Activated B cell treated with CpG ODN at 0.5 μM for 24 hours (primary cell): ENCODE data around the gene DNAH7. TPM values are rescaled to one million over a fixed set of nuclear protein-coding genes. Genes with fewer than 3 reads are reported as not detected.
"Not testable (repeated sequence)": the region's sequence is repeated elsewhere in the genome, so short reads cannot be mapped to it uniquely, and the experiment has no call there.

Experiments
- ATAC-seq: fragments of 200-7000 bp; cut with Tn5 transposase; one replicate; pipeline ENCODE4 v1.10.0; 2021; ENCODE audit warnings: low read depth, mild to moderate bottlenecking, moderate library complexity
- CTCF ChIA-PET: fragments of 350-600 bp; sonication (Branson Sonifier 250); formaldehyde crosslinking; loops from one replicate; lab custom pipeline; 2021; ENCODE audit warnings: antibody characterized with exemption; lab: Charles Lee
- POLR2A ChIA-PET: fragments of 350-600 bp; sonication (Branson Sonifier 250); formaldehyde crosslinking; loops from one replicate; lab custom pipeline; 2021; ENCODE audit warnings: antibody characterized with exemption; lab: Charles Lee
- DNase-seq: peaks from one replicate; pipeline ENCODE4 v3.0.0; 2022
- H3K27ac Mint-ChIP-seq: one replicate; pipeline ENCODE4 v1.8.0; 2020; ENCODE audit warnings: mixed read lengths
- H3K27me3 Mint-ChIP-seq: one replicate; pipeline ENCODE4 v1.8.0; 2021; ENCODE audit warnings: mixed read lengths
- H3K36me3 Mint-ChIP-seq: one replicate; pipeline ENCODE4 v1.8.0; 2021; ENCODE audit warnings: low read depth, mixed read lengths
- H3K4me1 Mint-ChIP-seq: one replicate; pipeline ENCODE4 v1.8.0; 2021; ENCODE audit warnings: mixed read lengths
- H3K4me3 Mint-ChIP-seq: one replicate; pipeline ENCODE4 v1.8.0; 2020; ENCODE audit warnings: mild to moderate bottlenecking, mixed read lengths
- H3K9me3 Mint-ChIP-seq: one replicate; pipeline ENCODE4 v1.8.0; 2020; ENCODE audit warnings: mixed read lengths
- CTCF ChIP-seq: fragments of 200-600 bp; IDR thresholded peaks from one replicate; pipeline ENCODE4 v1.8.0; 2022; ENCODE audit warnings: antibody characterized with exemption, mild to moderate bottlenecking
- intact Hi-C: fragments of 100-400 bp; cut with micrococcal nuclease; formaldehyde crosslinking; loops from one replicate; pipeline ENCODE4 v1.15.1; 2024
- total RNA-seq: library from RNA; stranded (reverse); gene quantifications from 2 replicates; pipeline ENCODE4 v1.2.3, GENCODE V29; 2022

DNAH7 gene
- total RNA-seq, 1 donor from 2014 or later, result 0.29 TPM

DNA sequence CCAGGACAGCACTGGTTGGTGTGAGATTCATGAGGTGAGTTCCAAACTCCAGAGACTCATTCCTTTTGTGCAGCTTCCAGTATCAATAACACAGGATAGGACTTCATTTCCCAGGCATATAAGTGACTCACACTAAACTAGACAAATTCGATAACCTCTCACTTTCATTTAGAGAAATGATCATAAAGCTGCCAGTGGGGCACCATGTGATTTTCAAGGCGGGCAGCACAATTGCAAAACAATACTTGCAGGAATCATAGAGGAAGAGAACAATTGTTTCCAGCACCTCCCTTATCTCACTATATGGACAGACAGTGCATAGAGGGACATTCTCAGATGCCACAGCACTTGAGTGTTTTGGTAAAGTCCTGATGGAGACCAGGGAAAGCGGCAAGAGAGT is 31.3 kb upstream of the DNAH7 start:
- ChIA-PET CTCF (interaction anchor here (3.9 kb wide), 1 partner anchor 21 kb away, joined by 18 read pairs; no protein-coding TSS in a partner anchor), POLR2A (interaction anchor here (2.9 kb wide), 1 partner anchor 71 kb away, joined by 15 read pairs; the partner anchor contains the start of gene STK17B)
- H3K27me3 Mint-ChIP-seq, result no peaks in the 10 kb centered on the region
- intact Hi-C loops, result loop anchor here (2.0 kb wide), 1 partner anchor 37 kb away; no protein-coding TSS in a partner anchor
- peaks cover 64% of the 10 kb centered on the region for H3K4me1 Mint-ChIP-seq
- H3K36me3 Mint-ChIP-seq, result no peaks in the 10 kb centered on the region
- no peaks in the 10 kb centered on the region for H3K9me3 Mint-ChIP-seq
- no peak for DNase-seq
- H3K27ac Mint-ChIP-seq, result no peak overlapping the region
- no peak for ATAC-seq
- H3K4me3 Mint-ChIP-seq, result no peak overlapping the region
- TF ChIP-seq CTCF, result no peak

- intact Hi-C loops, result no loop called here
- Mint-ChIP-seq H3K4me1 (peaks cover 47% of the 10 kb centered on the region), H3K4me3 (no peak overlapping the region), H3K27me3 (no peaks in the 10 kb centered on the region), H3K36me3 (peaks cover 7% of the 10 kb centered on the region), H3K27ac (no peak overlapping the region), H3K9me3 (peaks cover 3% of the 10 kb centered on the region)
- ATAC-seq (no peak), DNase-seq (no peak)
- ChIA-PET CTCF (interaction anchor here (1.0 to 1.5 kb wide), 3 partner anchors 19 to 355 kb away, joined by 3 to 10 read pairs (median 3); no protein-coding TSS in a partner anchor), POLR2A (no interaction called here)
- no peak for TF ChIP-seq CTCF
These were observed 29.4 kb upstream of the DNAH7 start for GRCh38 chr2:196097864-196098660.

- DNase-seq (no peak), ATAC-seq (no peak)
- intact Hi-C loops, result no loop called here
- no peaks in the 10 kb centered on the region for H3K27me3 Mint-ChIP-seq
- ChIA-PET POLR2A (no interaction called here), CTCF (interaction anchor here (0.9 to 1.5 kb wide), 4 partner anchors 16 to 29 kb away, joined by 3 to 10 read pairs (median 4); partner anchors contain the start of gene DNAH7)
- H3K9me3 Mint-ChIP-seq, result peaks cover 3% of the 10 kb centered on the region
- H3K27ac Mint-ChIP-seq, result no peak overlapping the region
- peaks cover 7% of the 10 kb centered on the region for H3K36me3 Mint-ChIP-seq
- no peak for TF ChIP-seq CTCF
- no peak overlapping the region for H3K4me3 Mint-ChIP-seq
- peaks cover 38% of the 10 kb centered on the region for H3K4me1 Mint-ChIP-seq
These were observed 28.5 kb upstream of the DNAH7 start for GRCh38 chr2:196096982-196097745.

- ChIA-PET CTCF (interaction anchor here (1.0 kb wide), 1 partner anchor 28 kb away, joined by 4 read pairs; the partner anchor contains the start of gene DNAH7), POLR2A (interaction anchor here (1.2 kb wide), 1 partner anchor 16 kb away, joined by 5 read pairs; no protein-coding TSS in a partner anchor)
- peaks cover 3% of the 10 kb centered on the region for H3K9me3 Mint-ChIP-seq
- peaks cover 29% of the 10 kb centered on the region for H3K4me1 Mint-ChIP-seq
- TF ChIP-seq CTCF, result no peak
- no peak for DNase-seq
- H3K36me3 Mint-ChIP-seq, result peaks cover 7% of the 10 kb centered on the region
- intact Hi-C loops, result no loop called here
- H3K27me3 Mint-ChIP-seq, result no peaks in the 10 kb centered on the region
- ATAC-seq, result no peak
- no peak overlapping the region for H3K4me3 Mint-ChIP-seq
- no peak overlapping the region for H3K27ac Mint-ChIP-seq
These were observed 27.6 kb upstream of the DNAH7 start for GRCh38 chr2:196096264-196096663.

- H3K4me3 Mint-ChIP-seq, ATAC-seq, H3K27ac Mint-ChIP-seq, CTCF ChIA-PET, POLR2A ChIA-PET, H3K9me3 Mint-ChIP-seq, H3K36me3 Mint-ChIP-seq, DNase-seq, H3K27me3 Mint-ChIP-seq, intact Hi-C loops: not testable (repeated sequence)
- peaks cover 10% of the 10 kb centered on the region for H3K4me1 Mint-ChIP-seq
These were observed 20.8 kb upstream of the DNAH7 start for GRCh38 chr2:196089448-196089847.
